GM19463 (cell line): ENCODE measurements around the gene TMEM254.
"Not testable (repeated sequence)": the region's sequence is repeated elsewhere in the genome, so short reads cannot be mapped to it uniquely, and the experiment has no call there.

Experiments used
- ATAC-seq: cut with Tn5 transposase; IDR thresholded peaks from one replicate; pipeline ENCODE4 v1.9.1; 2021; ENCODE audit warnings: mild to moderate bottlenecking, moderate library complexity; ENCODE audit not compliant: unreplicated experiment

TMEM254 gene

DNA sequence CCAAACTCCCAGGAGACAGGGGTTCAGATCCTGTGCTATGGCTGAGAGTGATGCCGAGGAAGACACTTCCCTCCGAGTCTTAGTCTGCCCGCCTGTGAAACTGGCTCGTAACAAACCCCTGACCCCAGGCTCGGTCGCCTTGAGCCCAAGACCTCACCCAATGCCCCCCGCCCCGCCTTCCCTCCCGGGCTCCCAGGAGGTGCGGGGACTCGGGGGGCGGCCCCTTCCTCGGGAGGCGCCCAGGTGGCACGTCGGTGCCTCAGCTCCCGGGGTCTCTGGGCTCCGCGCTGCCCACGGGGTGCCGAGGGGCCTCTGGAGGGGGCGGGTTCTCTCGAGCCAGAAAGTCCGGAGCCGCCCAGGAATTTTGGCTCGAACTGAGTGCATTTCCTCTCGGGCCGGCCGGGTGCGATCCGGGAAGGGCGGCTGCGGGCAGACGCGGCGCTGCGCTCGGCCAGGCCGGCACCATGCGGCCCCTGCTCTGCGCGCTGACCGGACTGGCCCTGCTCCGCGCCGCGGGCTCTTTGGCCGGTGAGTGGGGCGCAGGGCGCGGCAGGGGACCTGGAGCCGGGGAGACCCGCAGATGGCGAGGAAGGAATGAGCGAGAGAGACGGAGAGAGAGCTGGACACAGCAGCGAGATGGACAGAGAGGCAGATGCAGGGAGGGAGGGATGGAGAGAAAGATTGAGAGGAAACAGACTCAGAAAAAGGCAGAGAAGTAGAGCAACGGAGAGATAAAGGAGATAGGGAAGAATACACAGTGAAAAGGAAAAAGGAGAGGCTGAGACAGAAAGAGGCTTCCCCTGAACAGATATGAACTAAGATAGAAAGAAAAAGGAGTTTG is 54.1 kb downstream of the TMEM254 start, which contains the start of gene PLAC9:
PLAC9 (plus strand) TSS at position 432 of the 841 bp plus-strand sequence; CDS start at position 465, 33 bp downstream.
- no peak for ATAC-seq

DNA sequence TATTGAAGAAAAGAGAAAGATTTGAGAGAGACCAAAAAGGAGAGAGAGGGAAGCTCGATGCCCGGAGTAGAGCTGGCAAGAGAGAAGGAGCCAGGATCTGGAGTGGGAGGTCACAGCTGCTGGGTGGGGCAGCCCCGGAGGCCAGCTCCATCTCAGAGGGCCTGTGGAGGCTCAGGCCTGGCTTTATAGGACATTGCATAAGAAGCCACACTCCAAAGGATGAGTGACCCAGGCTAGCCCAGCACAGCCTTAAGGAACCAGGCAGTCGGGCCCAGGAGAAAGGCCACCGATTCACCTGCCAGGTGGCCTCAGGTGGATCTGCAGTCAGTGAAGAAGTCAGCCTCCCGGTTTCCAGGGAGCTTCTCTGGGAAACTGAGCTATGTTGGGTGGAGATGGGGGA is 54.7 kb downstream of the TMEM254 start:
- no peak for ATAC-seq

- not testable (repeated sequence) for ATAC-seq
These were observed 55.2 kb downstream of the TMEM254 start for GRCh38 chr10:80133687-80134086.

GRCh38 chr10:80136134-80136571 is 57.7 kb downstream of the TMEM254 start:
- no peak for ATAC-seq

DNA sequence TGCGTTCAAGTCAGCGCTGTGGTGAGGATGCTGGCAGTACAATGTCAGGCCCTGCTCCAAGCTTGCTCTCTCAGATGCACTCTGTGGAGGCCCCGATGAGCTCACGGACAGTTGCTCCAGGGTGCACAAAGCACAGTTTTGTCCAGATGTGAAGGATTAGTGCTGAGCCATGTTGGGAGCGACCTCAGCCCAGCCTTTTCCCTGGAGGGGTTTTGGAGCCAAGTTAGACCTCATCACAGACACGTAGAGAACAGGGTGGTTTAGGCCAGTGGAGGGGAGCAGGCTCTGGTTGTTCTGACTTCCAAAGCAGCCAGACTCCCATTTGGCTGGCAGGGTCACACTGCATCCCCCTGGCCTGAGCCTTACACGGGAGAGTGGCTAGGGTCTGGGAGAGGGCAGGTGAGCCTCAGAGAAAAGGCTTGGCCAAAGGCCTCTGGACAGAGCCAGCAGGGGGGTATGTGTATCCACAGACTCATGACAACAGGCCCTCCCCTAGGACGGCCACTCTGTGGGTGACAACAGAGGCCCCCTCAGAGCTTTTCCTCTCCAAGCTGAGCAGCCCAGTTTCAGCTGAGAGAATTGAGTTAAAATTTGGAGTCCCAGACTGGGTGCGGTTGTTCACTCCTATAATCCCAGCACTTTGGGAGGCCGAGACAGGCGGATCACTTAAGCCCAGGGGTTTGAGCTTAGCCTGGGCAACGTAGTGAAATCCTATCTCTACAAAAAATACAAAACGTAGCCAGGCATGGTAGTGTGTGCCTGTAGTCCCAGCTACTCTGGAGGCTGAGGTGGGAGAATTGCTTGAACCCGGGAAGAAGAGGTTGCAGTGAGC is 58.8 kb downstream of the TMEM254 start:
- no peak for ATAC-seq

DNA sequence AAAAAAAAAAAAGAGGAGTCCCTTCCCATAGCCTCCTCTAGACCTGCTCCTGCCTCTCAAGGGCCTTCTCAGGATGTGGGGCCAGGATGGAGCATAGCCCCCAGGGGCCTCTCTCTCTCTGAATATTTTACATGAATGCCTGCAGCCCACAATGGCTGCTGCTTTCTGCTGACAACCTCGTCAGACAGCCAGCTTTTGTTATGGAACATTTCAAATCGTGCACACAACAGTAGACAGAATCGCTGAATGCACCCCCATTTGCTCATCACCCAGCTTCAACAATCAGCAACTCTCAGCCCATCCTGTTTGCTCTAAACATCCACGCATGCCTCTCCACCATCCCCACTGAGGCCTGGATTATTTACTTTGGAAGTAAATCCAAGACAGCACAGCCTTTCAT is 59.5 kb downstream of the TMEM254 start:
- no peak for ATAC-seq

DNA sequence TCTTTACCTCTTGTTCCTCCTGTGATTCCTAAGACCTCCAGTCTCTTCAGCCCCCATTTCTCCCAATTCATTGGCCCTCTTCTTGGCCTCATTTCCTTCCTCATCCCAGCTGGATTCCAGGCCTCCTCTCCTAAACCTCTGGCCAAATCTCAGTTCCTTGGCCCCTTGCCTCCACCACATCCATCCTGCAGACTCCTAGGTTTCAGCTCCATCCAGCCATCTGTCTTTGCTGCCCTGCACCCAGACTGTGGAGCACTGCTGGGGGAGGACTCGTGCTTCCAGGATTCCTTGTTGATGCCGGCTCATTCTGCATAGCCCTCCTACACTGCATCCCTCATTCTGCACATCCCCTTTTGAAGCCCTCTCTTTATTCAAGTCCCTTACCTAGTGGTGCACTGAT is 60.8 kb downstream of the TMEM254 start:
- ATAC-seq = no peak

DNA sequence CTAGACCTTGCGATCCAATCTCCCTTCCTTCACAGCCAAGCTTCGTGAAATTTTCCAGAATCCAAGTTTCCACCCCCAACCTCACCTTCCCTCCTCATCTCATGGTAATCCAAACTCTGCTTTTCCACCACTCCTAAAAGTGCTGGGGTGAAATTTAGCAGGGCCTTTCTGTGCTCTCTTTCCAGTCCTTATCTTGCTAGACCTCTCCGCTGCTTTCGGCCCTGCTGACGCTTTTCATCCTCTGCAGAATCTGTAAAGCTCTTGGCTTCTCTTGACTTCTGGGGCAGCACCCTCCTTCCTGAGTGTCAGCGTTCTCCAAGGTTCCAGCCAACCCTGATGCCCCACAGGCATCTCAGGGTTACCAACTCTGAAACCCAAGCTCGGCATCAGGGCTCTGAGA is 61.8 kb downstream of the TMEM254 start:
- no peak for ATAC-seq

DNA sequence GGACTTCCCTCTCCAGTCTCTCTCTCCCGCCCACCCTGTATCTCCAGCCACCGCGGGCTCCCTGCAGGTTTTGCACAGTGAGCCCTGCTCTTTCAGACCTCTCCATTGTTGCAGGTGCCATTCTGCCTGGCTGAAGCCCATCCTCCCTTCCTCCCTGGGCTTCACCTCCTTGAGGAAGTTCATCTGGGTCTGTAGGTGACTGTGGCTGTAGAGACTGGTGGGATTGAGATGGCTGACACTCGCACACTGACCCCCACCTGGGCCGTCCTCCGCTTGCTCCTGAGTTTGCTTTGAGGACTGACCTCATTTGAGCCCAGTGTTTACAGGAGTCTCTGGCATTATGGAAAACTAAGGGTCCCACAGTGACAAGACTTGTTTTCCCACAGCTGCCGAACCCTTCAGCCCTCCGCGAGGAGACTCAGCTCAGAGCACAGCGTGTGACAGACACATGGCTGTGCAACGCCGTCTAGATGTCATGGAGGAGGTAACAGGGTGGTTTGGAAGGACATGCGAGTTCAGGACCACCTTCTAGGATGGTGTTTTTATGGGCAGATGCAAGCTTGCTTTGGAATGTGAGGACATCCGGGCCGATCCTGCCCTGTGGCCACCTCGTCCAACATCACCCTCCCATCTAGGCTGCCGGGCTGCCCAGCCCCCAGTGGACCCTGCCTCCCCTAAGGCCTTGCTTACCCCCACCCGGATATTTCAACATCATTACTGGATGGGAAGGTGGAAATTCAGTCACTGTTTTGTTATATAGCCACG is 63.4 kb downstream of the TMEM254 start:
- no peak for ATAC-seq
